ENCODE measurements around the gene UBE2G1. TPM values are rescaled to one million over a fixed set of nuclear protein-coding genes. Genes with fewer than 3 reads are reported as not detected.

Gene UBE2G1
- total RNA-seq, 2 donors from 2014 or later: 54.1 to 59.3 TPM

DNA sequence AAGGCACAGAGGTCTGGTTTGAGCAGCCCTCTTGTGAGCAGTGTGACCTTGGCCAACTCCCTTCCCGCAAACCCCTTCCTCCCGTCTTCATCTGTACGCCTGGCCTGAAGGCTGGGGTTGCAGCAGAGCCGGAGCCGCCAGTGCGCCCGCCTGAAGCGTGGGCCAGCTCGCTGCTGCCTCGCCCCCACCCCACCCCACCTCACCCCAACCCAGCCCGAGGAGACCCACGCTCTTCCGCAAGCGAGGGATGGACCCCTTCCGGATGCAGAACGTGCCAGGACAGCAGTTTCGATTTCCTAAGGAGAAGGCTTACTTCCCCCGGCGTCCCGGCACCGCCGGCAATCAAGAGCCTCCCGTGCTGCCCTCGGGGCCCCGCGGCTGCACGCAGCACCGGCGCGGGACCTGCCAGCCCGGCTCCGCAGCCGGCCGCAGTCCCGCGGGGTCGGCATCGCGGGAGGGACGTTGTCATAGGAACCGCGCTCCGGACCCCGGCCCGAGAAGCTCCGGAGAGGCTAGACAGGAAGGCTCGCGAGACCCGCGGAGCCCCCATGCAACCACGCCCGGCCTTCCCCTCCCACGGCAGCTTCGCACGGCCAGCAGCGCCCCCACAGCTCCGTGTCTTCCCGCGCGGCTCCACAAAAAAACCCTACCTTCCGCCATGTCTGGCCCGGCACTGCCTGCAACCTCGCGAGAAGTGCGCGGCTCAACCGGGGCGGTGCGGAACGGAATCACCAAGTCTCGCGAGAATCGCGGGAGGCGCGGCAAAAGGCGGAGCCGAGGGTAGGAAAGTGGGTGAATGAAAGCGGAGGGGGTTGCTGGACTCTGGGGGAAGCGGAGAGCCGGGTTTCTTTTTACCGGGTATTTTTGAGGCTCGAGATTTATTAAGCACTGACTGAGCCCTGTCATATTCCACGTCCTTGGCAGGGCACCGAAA is 102.9 kb downstream of the UBE2G1 start, which contains the start of gene ANKFY1:
TSS of gene ANKFY1 (minus strand) at position 698 of the 934 bp plus-strand sequence. CDS start at position 660, 38 bp downstream.
- H3K4me1 ChIP-seq (replicated peaks): no peaks in the 10 kb centered on the region
- under 1% methylated on average over 70 of the region's 85 CpGs for WGBS
- TF ChIP-seq POLR2AphosphoS5 (IDR thresholded peaks at IDR 0.05): peak; percentile 93
- TF ChIP-seq POLR2A (IDR thresholded peaks at IDR 0.05): peak; percentile 72
- TF ChIP-seq, protein P1, sequence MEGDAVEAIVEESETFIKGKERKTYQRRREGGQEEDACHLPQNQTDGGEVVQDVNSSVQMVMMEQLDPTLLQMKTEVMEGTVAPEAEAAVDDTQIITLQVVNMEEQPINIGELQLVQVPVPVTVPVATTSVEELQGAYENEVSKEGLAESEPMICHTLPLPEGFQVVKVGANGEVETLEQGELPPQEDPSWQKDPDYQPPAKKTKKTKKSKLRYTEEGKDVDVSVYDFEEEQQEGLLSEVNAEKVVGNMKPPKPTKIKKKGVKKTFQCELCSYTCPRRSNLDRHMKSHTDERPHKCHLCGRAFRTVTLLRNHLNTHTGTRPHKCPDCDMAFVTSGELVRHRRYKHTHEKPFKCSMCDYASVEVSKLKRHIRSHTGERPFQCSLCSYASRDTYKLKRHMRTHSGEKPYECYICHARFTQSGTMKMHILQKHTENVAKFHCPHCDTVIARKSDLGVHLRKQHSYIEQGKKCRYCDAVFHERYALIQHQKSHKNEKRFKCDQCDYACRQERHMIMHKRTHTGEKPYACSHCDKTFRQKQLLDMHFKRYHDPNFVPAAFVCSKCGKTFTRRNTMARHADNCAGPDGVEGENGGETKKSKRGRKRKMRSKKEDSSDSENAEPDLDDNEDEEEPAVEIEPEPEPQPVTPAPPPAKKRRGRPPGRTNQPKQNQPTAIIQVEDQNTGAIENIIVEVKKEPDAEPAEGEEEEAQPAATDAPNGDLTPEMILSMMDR (IDR thresholded peaks at IDR 0.05): peak in 2 of 4 experiments; percentile 33 to 35
- intact Hi-C loops (cut with DNase I): loop anchor here (5.0 kb wide), 1 partner anchor 41 kb away; no protein-coding TSS in a partner anchor
- DNase-seq (ENCODE audit: low spot score): peak; percentile 93
- H3K27ac ChIP-seq: peak within 1 kb of the TSS; percentile 71 to 86
- H3K9me3 ChIP-seq: no peaks in the 10 kb centered on the region
- H3K36me3 ChIP-seq: no peaks in the 10 kb centered on the region
- H3K4me3 ChIP-seq: peak within 1 kb of the TSS; percentile 99
- no peaks in the 10 kb centered on the region for H3K27me3 ChIP-seq (replicated peaks; ENCODE audit: insufficient read depth)

DNA sequence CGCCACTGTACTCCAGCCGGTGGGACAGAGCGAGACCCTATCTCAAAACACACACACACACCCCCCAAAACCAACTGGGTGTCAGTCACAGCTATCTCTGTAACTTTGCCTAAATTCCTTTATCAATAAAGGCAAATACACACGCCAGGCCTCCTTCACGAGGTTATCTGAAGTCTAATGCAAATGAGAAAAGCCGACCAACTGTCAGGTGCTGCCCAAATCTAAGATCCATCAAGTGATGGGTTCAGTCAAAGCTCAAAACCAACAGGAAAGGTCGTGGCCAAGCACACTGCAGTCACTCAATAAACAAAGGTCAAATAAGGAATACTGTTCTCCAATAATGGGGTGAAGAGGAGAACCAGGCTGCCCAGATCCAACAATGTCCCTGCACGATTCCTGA is 103.8 kb downstream of the UBE2G1 start:
- DNase-seq (ENCODE audit: low spot score): no peak
- WGBS: 45% methylated on average over 8 of the region's 8 CpGs

DNA sequence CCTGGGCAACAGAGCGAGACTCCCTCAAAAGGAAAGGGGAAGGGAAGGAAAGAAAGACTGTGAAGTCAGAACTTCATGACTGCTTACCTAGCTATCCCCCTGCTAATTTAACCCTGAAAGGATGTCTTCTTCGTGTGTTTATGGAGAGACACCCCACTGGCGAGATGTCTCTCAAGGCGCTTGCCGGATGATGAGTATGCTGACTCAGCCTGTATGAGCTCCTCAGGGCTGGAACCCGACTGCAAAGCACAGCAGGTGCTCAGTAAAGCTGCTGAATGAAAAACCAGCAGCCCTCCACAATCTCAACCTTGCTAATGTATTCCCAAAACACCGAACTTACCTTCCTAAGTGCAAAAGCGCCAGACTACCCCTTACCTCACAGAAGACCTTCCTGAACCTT is 105.0 kb downstream of the UBE2G1 start:
- no peak for TF ChIP-seq POLR2A (IDR thresholded peaks at IDR 0.05)
- TF ChIP-seq POLR2AphosphoS5 (IDR thresholded peaks at IDR 0.05): no peak
- TF ChIP-seq, protein P1 (IDR thresholded peaks at IDR 0.05): no peak
- no peak overlapping the region for H3K4me3 ChIP-seq
- H3K27me3 ChIP-seq (replicated peaks; ENCODE audit: insufficient read depth): no peaks in the 10 kb centered on the region
- 96% methylated on average over 8 of the region's 8 CpGs for WGBS
- H3K9me3 ChIP-seq: no peaks in the 10 kb centered on the region
- H3K4me1 ChIP-seq (replicated peaks): no peaks in the 10 kb centered on the region
- no peaks in the 10 kb centered on the region for H3K36me3 ChIP-seq
- DNase-seq (ENCODE audit: low spot score): no peak
- intact Hi-C loops (cut with DNase I): loop anchor here (5.0 kb wide), 1 partner anchor 39 kb away; no protein-coding TSS in a partner anchor
- no peak overlapping the region for H3K27ac ChIP-seq

More for the DNA sequence above, 103.8 kb downstream of the UBE2G1 start:
- Histone ChIP-seq H3K4me3 (peak overlapping the region; percentile 99), H3K4me1 (replicated peaks) (no peaks in the 10 kb centered on the region), H3K9me3 (no peaks in the 10 kb centered on the region), H3K27me3 (replicated peaks; ENCODE audit: insufficient read depth) (no peaks in the 10 kb centered on the region), H3K36me3 (no peaks in the 10 kb centered on the region), H3K27ac (no peak overlapping the region)
- intact Hi-C loops (cut with DNase I): loop anchor here (5.0 kb wide), 1 partner anchor 40 kb away; no protein-coding TSS in a partner anchor
- no peak for TF ChIP-seq POLR2AphosphoS5 (IDR thresholded peaks at IDR 0.05)
- TF ChIP-seq POLR2A (IDR thresholded peaks at IDR 0.05): no peak
- TF ChIP-seq, protein P1 (IDR thresholded peaks at IDR 0.05): no peak

DNA sequence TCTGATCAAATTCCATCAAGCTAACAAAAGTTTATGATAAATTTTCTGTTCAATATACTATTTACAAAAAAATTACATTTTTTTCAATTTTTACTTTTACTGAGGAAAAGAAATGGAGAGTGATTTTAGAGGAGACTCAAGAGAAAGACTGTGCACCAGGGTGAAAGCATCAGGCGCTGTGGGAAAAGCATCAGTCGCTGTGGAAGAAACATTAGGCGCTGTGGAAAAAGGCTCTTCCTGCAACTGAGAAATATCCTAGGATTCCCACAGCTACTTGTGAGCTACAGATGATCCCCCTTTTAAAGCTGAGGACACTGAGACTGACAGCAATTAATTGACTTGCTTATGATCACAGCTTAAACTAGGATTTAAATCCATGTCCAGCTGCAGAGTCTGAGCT is 107.6 kb downstream of the UBE2G1 start:
- no peaks in the 10 kb centered on the region for H3K27me3 ChIP-seq (replicated peaks; ENCODE audit: insufficient read depth)
- H3K4me3 ChIP-seq: no peak overlapping the region
- intact Hi-C loops (cut with DNase I): no loop called here
- H3K4me1 ChIP-seq (replicated peaks): no peaks in the 10 kb centered on the region
- TF ChIP-seq, protein P1 (IDR thresholded peaks at IDR 0.05): no peak
- TF ChIP-seq POLR2A (IDR thresholded peaks at IDR 0.05): no peak
- no peak for TF ChIP-seq POLR2AphosphoS5 (IDR thresholded peaks at IDR 0.05)
- H3K27ac ChIP-seq: no peak overlapping the region
- no peaks in the 10 kb centered on the region for H3K36me3 ChIP-seq
- H3K9me3 ChIP-seq: no peaks in the 10 kb centered on the region
- 81% methylated on average over 3 of the region's 3 CpGs for WGBS
- DNase-seq (ENCODE audit: low spot score): no peak

Data from prostate gland (tissue), 2 donors.